ENCODE results near the gene MCHR1. TPM values are rescaled to one million over a fixed set of nuclear protein-coding genes. Genes with fewer than 3 reads are reported as not detected.

The MCHR1 gene
- total and polyA plus RNA-seq, 2 of the 4 experiments (the other 2 are of a cell fraction) = 1.4 to 3.2 TPM

- no peak overlapping the region for H3K4me3 ChIP-seq (ENCODE audit: insufficient read depth, low read depth, low read length)
- in situ Hi-C loops (cut with MboI; ENCODE audit: low sequenced_read_pairs) (no loop called here), intact Hi-C loops (cut with micrococcal nuclease) (no loop called here), dilution Hi-C loops (cut with HindIII; ENCODE audit: low sequenced_read_pairs, unreplicated experiment) (no loop called here)
- H3K27ac ChIP-seq (ENCODE audit: insufficient read depth, low read length) = no peak overlapping the region
- peaks cover 14% of the 10 kb centered on the region; the same call in 1 of the 2 replicates for H3K9me1 ChIP-seq (ENCODE audit: insufficient read depth, low read length)
- peak overlapping the region; percentile 78 for H2AFZ ChIP-seq (replicated peaks; ENCODE audit: low read length, poor library complexity)
- H4K5ac ChIP-seq (ENCODE audit: low read depth, low read length) = no peak overlapping the region
- H3K36me3 ChIP-seq (ENCODE audit: control insufficient read depth, insufficient read depth, low read length) = no peaks in the 10 kb centered on the region
- no peak overlapping the region for H3K18ac ChIP-seq (ENCODE audit: low read depth, low read length)
- H3K9ac ChIP-seq (ENCODE audit: low read depth, low read length) = no peak overlapping the region
- DNase-seq = peak; percentile 71
- no peaks in the 10 kb centered on the region for H3K9me3 ChIP-seq (ENCODE audit: control insufficient read depth, insufficient read depth, low read length)
- no TSS peak for BruUV-seq (replicated peaks)
- peak overlapping the region; percentile 6; the same call in 1 of the 2 replicates for H3K14ac ChIP-seq (replicated peaks; ENCODE audit: low read depth, low read length)
- H4K8ac ChIP-seq (ENCODE audit: low read depth in 2 of 2, low read length in 2 of 2) = peak overlapping the region; percentile 55 to 65; a peak in 2 of 4 replicates
- H3K79me1 ChIP-seq (ENCODE audit: low read depth in 1 of 2, low read length in 2 of 2) = no peaks in the 10 kb centered on the region
- TF ChIP-seq MXI1 (IDR thresholded peaks at IDR 0.05; ENCODE audit: borderline replicate concordance, low read depth, low read length) = no peak
- no peak for TF ChIP-seq SMC3 (IDR thresholded peaks at IDR 0.05; ENCODE audit: low read depth, low read length)
- no peak for TF ChIP-seq BHLHE40 (IDR thresholded peaks at IDR 0.05; ENCODE audit: low read depth, low read length)
- peak; percentile 38; the same call in 1 of the 2 replicates for TF ChIP-seq CEBPB (IDR thresholded peaks at IDR 0.05; ENCODE audit: low read depth, low read length)
- no peak for TF ChIP-seq MAZ (IDR thresholded peaks at IDR 0.05; ENCODE audit: borderline replicate concordance, low read depth, low read length)
- TF ChIP-seq USF2 (IDR thresholded peaks at IDR 0.05; ENCODE audit: low read depth, low read length) = no peak
- TF ChIP-seq NFE2L2 (IDR thresholded peaks at IDR 0.05; ENCODE audit: low read depth, low read length) = peak; percentile 86
- TF ChIP-seq FOS (IDR thresholded peaks at IDR 0.05; ENCODE audit: low read depth, low read length) = no peak
- no peak for TF ChIP-seq RAD21 (IDR thresholded peaks at IDR 0.05; ENCODE audit: low read length)
- no peak overlapping the region for H2BK15ac ChIP-seq (ENCODE audit: low read depth, low read length)
- H3K27me3 ChIP-seq (ENCODE audit: control insufficient read depth, insufficient read depth, low read length) = no peaks in the 10 kb centered on the region
- 0% methylated on average over 1 of the region's 6 CpGs; no CpG with 5 or more reads in 1 of the 2 experiments for WGBS, 2 experiments (ENCODE audit: extremely low coverage in 2 of 2, insufficient read length in 1 of 2)
- no peak overlapping the region for H2BK5ac ChIP-seq (ENCODE audit: low read depth, low read length, poor library complexity, severe bottlenecking)
- H2BK120ac ChIP-seq (ENCODE audit: low read depth, low read length) = peak overlapping the region; percentile 76
- ATAC-seq (ENCODE audit: low read depth) = peak; percentile 78
- POLR2A ChIA-PET (ENCODE audit: unreplicated experiment) = interaction anchor here (0.5 to 1.1 kb wide), 2 partner anchors 11 to 57 kb away, joined by 4 to 5 read pairs; no protein-coding TSS in a partner anchor
- H2AK5ac ChIP-seq (ENCODE audit: low read depth, low read length) = peak overlapping the region; percentile 50; the same call in 1 of the 2 replicates
- H2BK20ac ChIP-seq (ENCODE audit: low read depth, low read length) = peak overlapping the region; percentile 6; the same call in 1 of the 2 replicates
- peak overlapping the region; percentile 19; the same call in 1 of the 2 replicates for H4K91ac ChIP-seq (ENCODE audit: insufficient read depth, low read depth, low read length)
- no peak overlapping the region; the same call in 1 of the 2 replicates for H3K4me2 ChIP-seq (ENCODE audit: low read depth, low read length)
- H3K23ac ChIP-seq (ENCODE audit: low read depth, low read length) = peak overlapping the region; percentile 29; the same call in 1 of the 2 replicates
- H4K20me1 ChIP-seq (ENCODE audit: insufficient read depth, low read length) = no peaks in the 10 kb centered on the region
- H3K56ac ChIP-seq (ENCODE audit: extremely low read depth, insufficient read depth, low read length) = no peak overlapping the region
- H2AK9ac ChIP-seq (replicated peaks; ENCODE audit: low read depth, low read length, poor library complexity) = no peak overlapping the region
- peaks cover 7% of the 10 kb centered on the region for H3K4me1 ChIP-seq (ENCODE audit: control insufficient read depth, insufficient read depth, low read length)
- H3K4ac ChIP-seq (ENCODE audit: low read depth, low read length) = peak overlapping the region; percentile 62; the same call in 1 of the 2 replicates
- CTCF ChIA-PET = no interaction called here
Measured at GRCh38 chr22:40721266-40721665, 42.0 kb downstream of the MCHR1 start.
